Astrocyte of the cerebellum (primary cell): ENCODE results near the gene CCDC71.

Experiments used
- DNase-seq: peaks from one replicate; pipeline ENCODE4 v3.0.0-alpha.2; 2011; ENCODE audit warnings: low read depth
- H3K4me3 ChIP-seq: 2 replicates; pipeline ENCODE4 v1.5.1; 2011; ENCODE audit warnings: mild to moderate bottlenecking, low read depth, low read length, moderate library complexity
- CTCF ChIP-seq: IDR thresholded peaks from 2 replicates; pipeline ENCODE4 v1.5.1; 2012; ENCODE audit warnings: low read length, low read depth, moderate library complexity, mild to moderate bottlenecking; ENCODE audit errors: missing control alignments
- in situ Hi-C: cut with HindIII; loops from 2 replicates; pipeline ENCODE4 v1.10.0; 2017; ENCODE audit warnings: low sequenced_read_pairs

The CCDC71 gene

GRCh38 chr3:49171119-49171774 is 5.1 kb upstream of the CCDC71 start, which contains the start of gene KLHDC8B:
Gene KLHDC8B (plus strand): TSS chr3:49171598. CDS start chr3:49172770, 1,172 bp downstream.
- TF ChIP-seq CTCF, result peak; percentile 94
- in situ Hi-C loops, result no loop called here
- DNase-seq, result peak; percentile 42
- H3K4me3 ChIP-seq, result peak within 1 kb of the TSS; percentile 77

- H3K4me3 ChIP-seq, result peak overlapping the region; percentile 77
- no peak for DNase-seq
- in situ Hi-C loops, result no loop called here
- no peak for TF ChIP-seq CTCF
Measured at GRCh38 chr3:49170744-49171118, 4.6 kb upstream of the CCDC71 start.

- no peak for DNase-seq
- no peak for TF ChIP-seq CTCF
- peak overlapping the region; percentile 81 for H3K4me3 ChIP-seq
- in situ Hi-C loops, result no loop called here
Measured at GRCh38 chr3:49166752-49167556, 823 bp upstream of the CCDC71 start.

- H3K4me3 ChIP-seq, result peak overlapping the region; percentile 81
- no peak for DNase-seq
- in situ Hi-C loops, result no loop called here
- no peak for TF ChIP-seq CTCF
Measured at GRCh38 chr3:49164983-49165720, 979 bp downstream of the CCDC71 start.

- no peak for TF ChIP-seq CTCF
- in situ Hi-C loops, result no loop called here
- DNase-seq, result no peak
- H3K4me3 ChIP-seq, result no peak overlapping the region
Measured at GRCh38 chr3:49163609-49164008, 2.5 kb downstream of the CCDC71 start.

GRCh38 chr3:49162751-49163419 is 3.2 kb downstream of the CCDC71 start:
- in situ Hi-C loops, result no loop called here
- no peak for DNase-seq
- H3K4me3 ChIP-seq, result no peak overlapping the region
- no peak for TF ChIP-seq CTCF
